Lung (tissue), 12 donors: ENCODE measurements around the gene NUCKS1. TPM values are rescaled to one million over a fixed set of nuclear protein-coding genes. Genes with fewer than 3 reads are reported as not detected.

Experiments used
- ATAC-seq: fragments of 200-7000 bp; cut with Tn5 transposase; one replicate; pipeline ENCODE4 v1.9.1; 2020; ENCODE audit warnings: moderate number of reproducible peaks; ENCODE audit not compliant: insufficient read depth, low FRiP score
- DNase-seq, 3 donors: peaks; one replicate each; pipeline ENCODE4 v3.0.0-alpha.2; 2013 to 2017
- H3K27ac ChIP-seq, 2 donors: one replicate each; pipeline ENCODE4 v1.5.1; 2013; ENCODE audit warnings: mild to moderate bottlenecking in 2 of 2, moderate library complexity in 2 of 2, control low read depth in 1 of 2, inconsistent platforms in 1 of 2, low read depth in 1 of 2, low read length in 1 of 2
- H3K27me3 ChIP-seq, 3 donors: one replicate each; pipeline ENCODE4 v1.5.1; 2013; ENCODE audit warnings: low read length in 2 of 3; ENCODE audit not compliant: control insufficient read depth in 3 of 3, insufficient read depth in 3 of 3
- H3K36me3 ChIP-seq, 4 donors: one replicate each; pipeline ENCODE4 v1.5.1; 2013; ENCODE audit warnings: low read length in 4 of 4, mild to moderate bottlenecking in 1 of 4, moderate library complexity in 1 of 4; ENCODE audit not compliant: control insufficient read depth in 4 of 4, insufficient read depth in 4 of 4
- H3K4me1 ChIP-seq, 5 donors: one replicate each; pipeline ENCODE4 v1.5.1; 2013; ENCODE audit warnings: low read length in 5 of 5, mild to moderate bottlenecking in 2 of 5, moderate library complexity in 1 of 5; ENCODE audit not compliant: control insufficient read depth in 5 of 5, insufficient read depth in 5 of 5
- H3K4me3 ChIP-seq: one replicate; pipeline ENCODE4 v1.5.1; 2013; ENCODE audit warnings: mild to moderate bottlenecking, control low read depth, moderate library complexity
- H3K9ac ChIP-seq, 2 donors: one replicate each; pipeline ENCODE4 v1.5.1; 2013; ENCODE audit warnings: low read length in 2 of 2, control low read depth in 1 of 2; ENCODE audit not compliant: insufficient read depth in 1 of 2
- H3K9me3 ChIP-seq, 4 donors: one replicate each; pipeline ENCODE4 v1.5.1; 2013; ENCODE audit warnings: low read length in 3 of 4, mild to moderate bottlenecking in 1 of 4, moderate library complexity in 1 of 4; ENCODE audit not compliant: control insufficient read depth in 4 of 4, insufficient read depth in 3 of 4
- CTCF ChIP-seq: IDR thresholded peaks from 2 replicates; pipeline ENCODE4 v1.5.1; 2012; ENCODE audit warnings: mild to moderate bottlenecking; ENCODE audit errors: control extremely low read depth, extremely low read depth
- WGBS, 2 donors: extraction: QIAGEN DNeasy Blood & Tissue Kit; methylation state at CpG; one replicate each; pipeline ENCODE4 v1.1.7; 2013; 5-methylcytosine and 5-hydroxymethylcytosine counted together
- polyA plus RNA-seq, 2 donors: library from polyadenylated mRNA; stranded (reverse); fragments of 200-250 nt; gene quantifications; one replicate each; pipeline ENCODE4 v1.2.1, GENCODE V29; 2013
- total RNA-seq, 2 donors: library from RNA; depleted of rRNA in 1 of 2; stranded (reverse); fragments of >200 nt in 1 of 2; gene quantifications; one replicate each; pipeline ENCODE4 v1.2.1, GENCODE V29; 2014 to 2021
- donor health status: control.
- donor health status: control.
- donor health status: Bipolar disorder and iron deficiency.
- donor health status: healthy.
- donor health status: DM: yes; HTN: yes; CAD: no.

NUCKS1 gene
- total and polyA plus RNA-seq, 4 donors, result 28.6 to 285 (median 82.6) TPM

GRCh38 chr1:205769641-205770365 lies 19.8 kb upstream of the NUCKS1 start:
- 77 to 84% methylated on average over 8 of the region's 8 CpGs for WGBS, 2 donors
- ATAC-seq (no peak), DNase-seq (peak in 2 of 3 donors; percentile 20 to 29)
- TF ChIP-seq CTCF, result no peak
- Histone ChIP-seq H3K9ac (no peak overlapping the region), H3K27ac (no peak overlapping the region), H3K4me3 (no peak overlapping the region), H3K9me3 (peaks cover 0 to 1% (median 0%) of the 10 kb centered on the region in 4 donors), H3K4me1 (peaks cover 0 to 6% (median 5%) of the 10 kb centered on the region in 5 donors), H3K27me3 (peaks cover 0 to 22% (median 13%) of the 10 kb centered on the region in 3 donors), H3K36me3 (peaks cover 0 to 6% (median 0%) of the 10 kb centered on the region in 4 donors)

- Histone ChIP-seq H3K27ac (no peak overlapping the region), H3K4me1 (peaks cover 0 to 5% (median 0%) of the 10 kb centered on the region in 5 donors), H3K9me3 (no peaks in the 10 kb centered on the region), H3K4me3 (no peak overlapping the region), H3K27me3 (peaks cover 0 to 3% (median 0%) of the 10 kb centered on the region in 3 donors), H3K9ac (no peak overlapping the region), H3K36me3 (peaks cover 0 to 6% (median 0%) of the 10 kb centered on the region in 4 donors)
- 75 to 93% methylated on average over 3 of the region's 3 CpGs for WGBS, 2 donors
- no peak for TF ChIP-seq CTCF
- no peak for ATAC-seq
- DNase-seq, result no peak
Observed at GRCh38 chr1:205767248-205767647, 17.3 kb upstream of the NUCKS1 start.

GRCh38 chr1:205766570-205766969 lies 16.6 kb upstream of the NUCKS1 start:
- Histone ChIP-seq H3K4me1 (peaks cover 0 to 5% (median 0%) of the 10 kb centered on the region in 5 donors), H3K36me3 (peaks cover 0 to 4% (median 0%) of the 10 kb centered on the region in 4 donors), H3K9me3 (no peaks in the 10 kb centered on the region), H3K4me3 (no peak overlapping the region), H3K27me3 (no peaks in the 10 kb centered on the region), H3K9ac (no peak overlapping the region), H3K27ac (no peak overlapping the region)
- no peak for TF ChIP-seq CTCF
- 68 to 95% methylated on average over 3 of the region's 3 CpGs for WGBS, 2 donors
- ATAC-seq (no peak), DNase-seq (no peak)
